GM19025 (cell line): Measurements from ENCODE around the gene RUSF1.
"Not testable (repeated sequence)": the region's sequence is repeated elsewhere in the genome, so short reads cannot be mapped to it uniquely, and the experiment has no call there.

Experiments used
- ATAC-seq: cut with Tn5 transposase; IDR thresholded peaks from one replicate; pipeline ENCODE4 v1.9.1; 2021; ENCODE audit warnings: mild to moderate bottlenecking, low read depth, moderate library complexity; ENCODE audit not compliant: unreplicated experiment

The RUSF1 gene

DNA sequence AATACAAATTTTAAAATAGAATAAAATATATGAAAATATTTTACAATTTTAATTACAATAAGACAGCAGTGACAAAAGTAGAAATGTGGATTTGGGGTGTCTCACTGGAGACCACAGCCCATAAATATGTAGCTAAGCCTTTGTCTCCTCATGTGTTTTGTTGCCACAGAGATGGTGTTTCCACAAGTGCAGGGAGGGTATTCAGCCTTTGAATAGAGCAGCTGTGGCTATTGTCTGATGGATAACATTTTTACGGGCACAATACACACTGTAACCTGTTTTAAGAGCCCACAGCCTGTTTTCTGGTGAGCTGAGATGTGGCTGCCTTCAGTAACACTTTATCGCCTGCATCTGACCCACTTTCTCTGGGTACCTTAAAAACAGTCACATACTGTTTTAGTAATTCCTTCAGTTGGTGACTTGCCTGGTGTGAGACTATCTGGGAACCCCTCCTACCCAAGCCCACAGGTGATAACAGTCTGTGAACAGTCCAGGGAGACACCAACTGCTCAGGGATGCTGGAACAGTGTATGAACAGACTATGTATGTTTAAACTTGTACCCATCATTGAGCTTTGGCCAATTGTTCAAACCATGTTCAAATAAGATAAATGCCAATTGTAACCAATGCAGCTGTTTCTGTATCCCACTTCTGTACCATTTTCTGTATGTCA is 11.7 kb upstream of the RUSF1 start:
- no peak for ATAC-seq

DNA sequence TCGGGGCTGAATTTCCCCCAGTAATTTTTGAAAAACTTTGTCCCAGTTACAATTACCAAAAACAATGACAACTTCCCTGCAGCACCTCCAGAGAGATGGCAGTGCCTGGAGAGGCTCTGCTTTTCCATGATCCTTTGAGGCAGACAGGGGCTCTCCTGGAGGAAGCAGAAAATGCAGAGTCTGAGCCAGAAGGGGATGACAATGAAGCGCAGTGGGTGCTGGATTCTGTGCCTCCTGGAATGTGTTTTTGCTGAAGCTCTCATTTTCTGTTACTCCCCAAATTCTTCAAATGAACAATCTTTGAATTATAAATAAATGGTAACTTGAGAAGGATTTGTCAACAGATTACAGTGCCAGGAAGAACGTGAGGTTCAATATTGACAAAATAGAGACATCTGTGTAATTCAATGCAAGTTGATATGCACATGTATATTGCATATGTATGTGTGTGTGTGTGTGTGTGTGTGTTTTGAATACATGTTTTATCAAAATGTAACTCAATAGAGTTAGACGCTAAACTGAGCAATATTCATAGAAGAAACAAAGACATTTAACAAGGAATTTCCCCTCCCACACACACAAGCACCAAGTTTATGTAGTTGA is 9.7 kb upstream of the RUSF1 start:
- ATAC-seq, result no peak

GRCh38 chr16:31513884-31514283 is 5.7 kb upstream of the RUSF1 start:
- no peak for ATAC-seq

- no peak for ATAC-seq
These were observed 4.9 kb upstream of the RUSF1 start for GRCh38 chr16:31513126-31513525.

DNA sequence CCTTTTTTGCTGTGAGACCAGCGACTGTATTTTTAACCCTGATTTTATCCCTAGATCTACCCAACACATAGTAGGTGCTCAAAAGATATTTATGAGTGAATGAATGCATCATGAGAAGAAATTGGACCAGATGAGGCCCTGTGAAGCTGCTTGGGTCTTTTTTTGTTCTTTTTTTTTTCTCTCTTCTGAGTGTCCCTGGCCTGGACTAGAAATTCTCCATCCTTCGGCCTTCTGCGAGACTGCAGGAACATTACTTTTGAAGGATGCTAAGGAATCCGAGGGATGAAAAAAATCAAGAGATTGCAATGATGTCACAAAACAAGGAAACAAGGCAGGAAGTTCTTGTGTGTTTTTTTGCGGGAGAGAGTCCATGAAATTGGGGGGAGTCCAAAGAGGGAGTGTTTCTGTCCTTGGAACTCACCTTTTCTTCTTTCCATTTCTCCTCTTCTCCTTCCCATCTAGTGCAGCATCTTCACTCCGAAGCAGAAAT is 560 bp upstream of the RUSF1 start:
- ATAC-seq, result no peak

- ATAC-seq, result no peak
These were observed 618 bp downstream of the RUSF1 start for GRCh38 chr16:31507617-31507928.

GRCh38 chr16:31505483-31505882 is 2.7 kb downstream of the RUSF1 start:
- no peak for ATAC-seq

- ATAC-seq, result no peak
These were observed 4.0 kb downstream of the RUSF1 start for GRCh38 chr16:31504159-31504558.

DNA sequence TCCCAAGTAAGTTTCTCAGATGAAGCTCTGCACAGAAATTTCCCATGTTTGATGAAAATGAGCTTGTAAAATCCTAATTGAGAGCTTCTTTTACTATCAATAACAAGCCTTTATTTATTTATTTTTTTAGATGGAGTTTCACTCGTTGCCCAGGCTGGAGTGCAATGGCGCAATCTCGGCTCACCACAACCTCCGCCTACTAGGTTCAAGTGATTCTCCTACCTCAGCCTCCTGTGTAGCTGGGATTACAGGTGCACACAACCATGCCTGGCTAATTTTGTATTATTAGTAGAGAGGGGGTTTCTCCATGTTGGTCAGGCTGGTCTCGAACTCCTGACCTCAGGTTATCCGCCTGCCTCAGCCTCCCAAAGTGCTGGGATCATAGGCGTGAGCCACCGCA is 4.6 kb downstream of the RUSF1 start:
- ATAC-seq, result not testable (repeated sequence)

GRCh38 chr16:31502981-31503380 is 5.2 kb downstream of the RUSF1 start:
- no peak for ATAC-seq

- ATAC-seq, result no peak
These were observed 6.2 kb downstream of the RUSF1 start for GRCh38 chr16:31501966-31502348.

DNA sequence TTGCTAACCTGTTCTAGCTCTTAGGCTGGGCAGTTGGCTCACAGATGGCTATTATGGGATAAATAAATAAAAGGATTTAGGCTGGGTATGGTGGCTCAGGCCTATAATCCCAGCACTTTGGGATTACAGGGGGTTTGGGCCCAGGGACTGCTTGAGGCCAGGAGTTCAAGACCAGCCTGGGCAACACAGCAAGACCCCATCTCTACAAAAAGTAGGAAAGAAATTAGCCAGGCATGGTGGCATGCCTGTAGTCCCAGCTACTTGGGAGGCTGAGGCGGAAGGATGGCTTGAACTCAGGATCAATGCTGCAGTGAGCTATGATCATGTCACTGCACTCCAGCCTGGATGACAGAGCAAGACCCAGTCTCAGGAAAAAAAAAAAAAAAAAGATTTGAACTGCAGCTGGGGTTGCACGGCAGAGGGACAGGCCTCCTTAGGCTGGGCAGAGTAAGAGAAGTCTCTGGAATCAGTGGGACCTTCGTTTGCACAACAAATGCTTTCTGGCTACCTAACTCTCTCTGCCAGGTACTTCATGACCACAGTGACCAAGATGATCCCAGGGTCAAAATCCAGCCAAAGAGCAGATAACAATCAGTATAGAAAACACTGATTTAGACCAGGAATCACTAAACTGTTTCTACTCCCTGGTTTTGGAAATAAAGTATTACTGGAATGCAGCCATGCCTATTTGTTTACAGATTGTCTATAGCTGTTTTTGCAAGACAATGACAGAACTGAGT is 6.8 kb downstream of the RUSF1 start:
- ATAC-seq, result no peak

- ATAC-seq, result no peak
These were observed 8.3 kb downstream of the RUSF1 start for GRCh38 chr16:31499928-31500327.

GRCh38 chr16:31498493-31498892 is 9.7 kb downstream of the RUSF1 start:
- no peak for ATAC-seq

DNA sequence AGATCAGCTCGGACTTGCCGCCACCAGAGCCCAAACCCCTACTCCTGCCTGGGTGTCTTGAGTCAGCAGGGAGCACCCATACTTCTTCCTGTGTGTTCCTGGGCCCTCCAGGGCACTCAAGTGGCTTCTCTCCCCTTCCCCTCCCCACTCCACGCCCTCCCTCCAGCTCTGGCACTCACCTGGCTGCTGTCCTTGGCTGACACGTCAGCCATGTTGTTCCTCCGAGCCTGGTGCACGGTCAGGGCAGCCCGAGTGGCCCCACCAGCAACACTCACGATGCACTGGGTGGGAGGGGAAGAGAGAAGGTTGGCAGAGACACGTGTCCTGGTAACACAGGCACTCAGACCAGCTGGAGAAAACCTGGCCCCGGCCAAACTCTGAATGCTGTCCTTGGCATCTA is 11.5 kb downstream of the RUSF1 start:
- ATAC-seq, result no peak

- ATAC-seq, result no peak
These were observed 14.6 kb downstream of the RUSF1 start for GRCh38 chr16:31493506-31494125.

- ATAC-seq, result no peak
These were observed 16.3 kb downstream of the RUSF1 start for GRCh38 chr16:31491778-31492418.

DNA sequence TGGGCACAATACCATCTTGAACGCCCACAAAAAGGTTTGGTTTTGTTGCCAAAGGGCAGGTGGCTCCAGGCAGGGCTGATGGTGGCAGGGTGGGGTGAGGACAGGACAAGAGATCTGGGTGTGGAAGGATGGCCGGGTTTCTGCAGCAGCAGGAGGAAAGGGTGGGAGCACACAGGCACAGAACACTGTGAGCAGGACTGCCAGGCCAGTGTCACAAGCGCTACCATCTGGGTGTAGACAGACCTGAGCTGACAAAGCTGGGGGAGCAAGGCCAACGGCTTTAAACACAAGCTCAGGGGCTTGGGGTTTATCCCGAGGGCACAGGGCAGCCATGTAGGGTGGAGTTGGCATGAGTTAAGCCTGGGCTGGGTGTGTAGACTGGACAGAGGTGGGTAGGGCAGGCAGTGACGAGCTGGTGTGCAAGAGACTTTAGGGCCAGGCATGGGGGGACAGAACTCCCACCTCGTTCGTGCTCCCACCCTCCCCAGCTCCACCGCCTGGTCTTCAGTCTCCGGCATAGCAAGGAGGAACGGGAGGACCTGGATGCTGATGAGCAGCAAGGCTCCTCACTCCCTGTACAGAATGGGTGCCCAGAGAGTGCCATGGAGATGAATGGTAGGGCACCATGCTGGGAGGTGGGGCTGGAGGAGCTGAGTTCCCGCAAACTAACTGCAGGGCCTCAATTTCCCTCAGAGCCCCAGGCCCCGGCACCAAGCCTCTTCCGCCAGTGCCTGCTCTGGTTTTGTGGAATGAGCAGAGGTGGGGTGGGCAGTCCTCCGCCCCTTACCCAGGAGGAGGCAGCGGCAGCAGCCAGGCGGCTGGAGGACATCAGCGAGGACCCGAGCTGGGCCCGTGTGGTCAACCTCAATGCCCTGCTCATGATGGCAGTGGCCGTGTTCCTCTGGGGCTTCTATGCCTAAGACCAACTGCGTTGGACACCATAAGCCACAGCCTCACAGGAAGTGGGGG is 18.3 kb downstream of the RUSF1 start:
- no peak for ATAC-seq

DNA sequence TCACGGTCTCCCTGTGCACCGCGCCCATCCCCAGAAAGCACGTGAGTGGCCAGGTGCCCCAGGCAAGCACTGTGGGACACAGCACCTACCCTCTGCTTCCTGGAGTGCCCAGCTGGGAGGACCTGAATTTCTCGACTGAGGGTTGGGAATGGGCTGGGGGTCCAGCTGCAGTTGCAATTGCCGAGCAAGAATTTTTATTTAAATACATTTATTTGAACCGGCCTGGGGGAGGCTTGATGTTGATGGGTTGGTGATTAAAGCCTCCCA is 19.0 kb downstream of the RUSF1 start:
- no peak for ATAC-seq
